Testis (tissue), 3 donors: ENCODE measurements around the gene PDIK1L. TPM values are rescaled to one million over a fixed set of nuclear protein-coding genes. Genes with fewer than 3 reads are reported as not detected.

Experiments
- DNase-seq: peaks from one replicate; pipeline ENCODE4 v3.0.0-alpha.2; 2019
- H3K27ac ChIP-seq, 2 donors: fragments of 200-600 bp; sonication (generic); one replicate each; pipeline ENCODE4 v1.5.1; 2019
- H3K27me3 ChIP-seq: fragments of 200-600 bp; sonication (generic); one replicate; pipeline ENCODE4 v1.5.1; 2019
- H3K36me3 ChIP-seq: fragments of 200-600 bp; sonication (generic); one replicate; pipeline ENCODE4 v1.5.1; 2017; ENCODE audit warnings: low read depth; ENCODE audit errors: missing control alignments
- H3K4me1 ChIP-seq: fragments of 200-600 bp; sonication (generic); one replicate; pipeline ENCODE4 v1.5.1; 2019
- H3K4me3 ChIP-seq, 2 donors: fragments of 200-600 bp; sonication (generic); one replicate each; pipeline ENCODE4 v1.5.1; 2017 to 2019
- H3K9me3 ChIP-seq: fragments of 200-600 bp; sonication (generic); one replicate; pipeline ENCODE4 v1.5.1; 2017
- CTCF ChIP-seq, 3 experiments: fragments of 450-650 bp in 2 of 3; fragments of 200-600 bp in 1 of 3; sonication (generic) in 1 of 3; IDR thresholded peaks; one replicate each; pipeline ENCODE4 v1.5.1; 2016 to 2019; ENCODE audit warnings: antibody characterized with exemption in 3 of 3, mild to moderate bottlenecking in 2 of 3, moderate library complexity in 1 of 3
- POLR2A ChIP-seq: fragments of 450-650 bp; IDR thresholded peaks from one replicate; pipeline ENCODE4 v1.6.1; 2017; ENCODE audit warnings: antibody characterized with exemption, mild to moderate bottlenecking, moderate library complexity
- WGBS, 2 donors: methylation state at CpG; one replicate each; pipeline ENCODE4 v1.1.5; 2018; 5-methylcytosine and 5-hydroxymethylcytosine counted together
- intact Hi-C: fragments of 100-400 bp; cut with DNase I; formaldehyde crosslinking; loops from one replicate; pipeline ENCODE4 v1.15.1; 2023; ENCODE audit warnings: low total_unique reads
- polyA plus RNA-seq: library from polyadenylated mRNA; stranded (reverse); fragments of 350-450 nt; fragmentation: Illumina TruSeq; extraction: RNeasy Lipid Tissue Mini Kit (QIAGEN cat#74804); gene quantifications from one replicate; pipeline ENCODE4 v1.2.3, GENCODE V29; 2014; ENCODE audit warnings: low read depth, low replicate concordance; ENCODE audit not compliant: insufficient read depth
- total RNA-seq, 2 donors: library from RNA; depleted of rRNA; stranded (reverse); fragments of >200 nt; gene quantifications; one replicate each; pipeline ENCODE4 v1.2.3, GENCODE V29; 2016

The PDIK1L gene
- total and polyA plus RNA-seq, 3 donors from 2014 or later: 7.0 to 11.7 (median 9.9) TPM

- no peak overlapping the region for H3K27ac ChIP-seq
- WGBS, 2 donors: 79 to 82% methylated on average over 8 of the region's 8 CpGs
- no peaks in the 10 kb centered on the region for H3K36me3 ChIP-seq
Measured at GRCh38 chr1:26121854-26122773, 10.5 kb downstream of the PDIK1L start.

DNA sequence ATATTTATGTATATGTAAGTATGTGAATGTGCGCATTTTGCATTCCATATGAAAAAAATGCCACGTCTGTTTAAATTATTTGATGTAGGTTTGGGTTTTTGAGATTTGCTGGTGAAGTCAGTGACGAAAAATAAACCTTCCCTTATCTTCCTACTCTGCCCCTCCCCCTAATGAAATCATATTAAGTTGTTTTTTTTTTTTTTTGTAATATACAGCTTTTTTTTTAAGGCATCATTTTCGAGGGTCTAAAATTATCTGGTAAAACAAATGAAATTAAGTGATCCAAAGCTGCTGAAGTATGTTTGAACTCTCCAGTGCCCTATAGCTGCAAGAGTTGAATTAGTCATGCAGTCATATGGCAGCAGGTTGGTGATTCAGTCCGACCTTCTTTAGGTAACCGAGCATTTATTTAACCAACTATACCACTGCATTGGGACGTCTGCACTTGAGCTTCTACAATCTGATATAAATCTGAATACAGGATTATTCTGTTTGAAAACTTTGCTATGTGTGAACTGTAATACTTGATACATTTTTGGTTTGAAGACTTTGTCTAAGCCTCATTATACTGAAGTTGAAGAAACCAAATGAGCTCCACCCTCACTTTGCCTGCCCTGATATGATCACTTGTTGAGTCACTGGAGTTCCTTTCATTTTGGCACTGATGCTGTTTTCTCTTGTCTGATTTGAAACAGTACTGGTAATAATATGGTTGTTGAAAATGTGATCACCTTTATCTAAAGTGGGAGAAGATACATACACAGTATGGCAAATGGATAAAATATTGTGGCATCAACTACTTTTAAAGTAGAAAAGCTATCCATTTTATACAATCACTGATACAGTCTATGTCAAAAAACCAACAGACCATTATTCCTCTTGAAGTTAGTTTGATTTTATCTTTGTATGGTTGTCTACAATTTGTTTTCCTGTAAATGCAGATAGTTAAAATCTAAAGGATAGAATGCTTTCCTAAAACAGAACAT lies 11.7 kb downstream of the PDIK1L start:
- Histone ChIP-seq H3K27ac (no peak overlapping the region), H3K36me3 (no peaks in the 10 kb centered on the region)
- no peak for DNase-seq

More at GRCh38 chr1:26121854-26122773, 10.5 kb downstream of the PDIK1L start:
- Histone ChIP-seq H3K4me1 (no peaks in the 10 kb centered on the region), H3K9me3 (no peaks in the 10 kb centered on the region), H3K27me3 (no peaks in the 10 kb centered on the region), H3K4me3 (no peak overlapping the region)
- TF ChIP-seq POLR2A: no peak
- TF ChIP-seq CTCF (IDR thresholded peaks at IDR 0.05): no peak
- intact Hi-C loops: no loop called here
- no peak for DNase-seq

GRCh38 chr1:26124418-26125331 lies 13.1 kb downstream of the PDIK1L start:
- Histone ChIP-seq H3K4me3 (no peak overlapping the region), H3K4me1 (no peaks in the 10 kb centered on the region), H3K27me3 (no peaks in the 10 kb centered on the region), H3K9me3 (no peaks in the 10 kb centered on the region), H3K27ac (no peak overlapping the region), H3K36me3 (no peaks in the 10 kb centered on the region)
- TF ChIP-seq POLR2A: no peak
- TF ChIP-seq CTCF (IDR thresholded peaks at IDR 0.05): no peak
- no peak for DNase-seq
- WGBS, 2 donors: 84 to 89% methylated on average over 4 of the region's 4 CpGs
- intact Hi-C loops: no loop called here

More for the DNA sequence above, 11.7 kb downstream of the PDIK1L start:
- no peak overlapping the region for H3K4me3 ChIP-seq
- intact Hi-C loops: no loop called here
- TF ChIP-seq POLR2A (no peak), CTCF (IDR thresholded peaks at IDR 0.05) (no peak)
- no peaks in the 10 kb centered on the region for H3K27me3 ChIP-seq
- no peaks in the 10 kb centered on the region for H3K9me3 ChIP-seq
- 89 to 91% methylated on average over 7 of the region's 7 CpGs for whole genome bisulfite sequencing, 2 donors
- no peaks in the 10 kb centered on the region for H3K4me1 ChIP-seq

GRCh38 chr1:26125382-26125781 lies 13.8 kb downstream of the PDIK1L start:
- no peaks in the 10 kb centered on the region for H3K9me3 ChIP-seq
- intact Hi-C loops: no loop called here
- no peak overlapping the region for H3K4me3 ChIP-seq
- no peaks in the 10 kb centered on the region for H3K27me3 ChIP-seq
- TF ChIP-seq CTCF (IDR thresholded peaks at IDR 0.05) (no peak), POLR2A (no peak)
- no peak for DNase-seq
- no peaks in the 10 kb centered on the region for H3K4me1 ChIP-seq
- no peaks in the 10 kb centered on the region for H3K36me3 ChIP-seq
- H3K27ac ChIP-seq: no peak overlapping the region
